HK-2 (cell line): ENCODE results near the gene DPP8.
"Not testable (repeated sequence)": the region's sequence is repeated elsewhere in the genome, so short reads cannot be mapped to it uniquely, and the experiment has no call there.

Experiments
- DNase-seq: peaks from one replicate; pipeline ENCODE4 v3.0.0-alpha.2; 2018; ENCODE audit not compliant: unreplicated experiment

DPP8 gene

DNA sequence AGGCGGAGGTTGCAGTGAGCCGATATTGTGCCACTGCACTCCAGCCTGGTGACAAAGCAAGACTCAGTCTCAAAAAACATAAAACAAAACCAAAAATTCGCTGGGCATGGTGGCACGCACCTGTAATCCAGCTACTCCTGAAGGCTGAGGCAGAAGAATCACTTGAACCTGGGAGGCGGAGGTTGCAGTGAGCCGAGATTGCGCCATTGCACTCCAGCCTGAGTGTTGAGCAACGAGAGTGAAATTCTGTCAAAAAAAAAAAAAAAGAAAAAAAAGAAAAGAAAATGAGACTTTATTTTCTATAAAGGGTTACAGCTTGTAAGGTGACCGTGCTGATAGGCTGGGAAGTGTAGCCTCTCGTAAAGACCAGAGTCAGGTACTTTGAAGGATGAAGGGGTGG lies 6.7 kb upstream of the DPP8 start:
- no peak for DNase-seq

DNA sequence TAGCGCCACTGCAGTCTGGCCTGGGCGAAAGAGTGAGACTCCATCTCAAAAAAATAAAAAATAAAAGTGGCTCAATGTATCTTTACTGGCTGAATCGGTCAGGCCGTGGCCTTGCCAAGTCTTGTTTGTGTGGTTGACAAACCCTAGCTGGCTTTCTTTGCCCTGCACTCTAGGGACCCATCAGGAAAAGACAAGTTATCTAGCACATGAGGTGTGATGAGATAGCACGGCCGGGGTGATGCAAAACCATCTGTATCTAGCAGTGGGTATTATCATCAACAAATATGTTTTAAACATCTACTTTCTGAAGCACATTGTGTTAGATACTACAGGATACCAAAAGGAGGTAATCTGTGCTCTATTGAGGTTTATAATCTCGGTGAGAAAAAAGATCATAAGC lies 3.9 kb upstream of the DPP8 start:
- no peak for DNase-seq

DNA sequence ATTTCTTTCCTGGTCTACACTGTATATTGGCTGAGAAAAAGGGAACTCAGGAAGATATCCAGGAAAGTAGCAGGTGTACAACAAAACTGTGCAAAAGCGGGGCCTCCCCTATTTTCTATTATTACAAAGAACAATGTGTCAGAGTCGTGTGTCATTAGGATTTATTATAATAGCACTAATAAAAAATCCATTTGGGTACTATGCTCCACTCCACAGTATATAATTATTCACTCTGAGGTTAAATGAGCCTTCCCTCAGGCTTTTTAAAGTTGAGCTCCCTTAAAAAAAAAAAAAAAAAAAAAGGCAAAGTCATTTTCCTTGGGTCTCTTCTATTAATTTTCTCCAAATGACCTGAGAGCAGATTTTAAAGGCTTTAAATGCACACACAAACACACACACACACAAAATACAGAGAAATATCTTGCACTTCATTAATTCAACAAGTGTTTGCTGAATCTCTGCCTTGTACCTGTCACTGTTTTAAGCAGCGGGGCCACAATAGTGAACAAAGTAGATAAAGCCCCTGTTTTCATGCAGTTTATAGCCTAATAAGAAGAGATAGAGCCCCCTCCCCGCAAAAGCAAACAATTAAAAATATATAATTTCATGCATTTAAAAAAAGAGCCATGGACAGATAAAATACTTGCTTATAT lies 1.3 kb upstream of the DPP8 start:
- DNase-seq: no peak

DNA sequence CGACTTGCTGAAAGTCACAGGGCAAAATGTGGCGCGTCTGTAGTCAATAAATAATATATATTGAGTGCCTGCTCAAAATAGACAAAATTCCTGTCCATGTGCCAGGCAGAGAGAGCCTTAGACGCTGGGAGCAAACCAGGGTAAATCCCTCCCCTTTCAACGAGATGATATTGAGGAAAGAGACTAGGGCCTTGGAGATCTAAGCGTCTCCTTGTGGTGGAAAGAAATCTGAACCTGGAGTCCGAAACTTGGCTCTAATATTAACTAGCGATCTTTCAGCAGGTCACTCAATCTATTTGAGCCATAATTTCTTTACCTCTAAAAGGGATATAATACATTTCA lies 348 bp upstream of the DPP8 start:
- no peak for DNase-seq

DNA sequence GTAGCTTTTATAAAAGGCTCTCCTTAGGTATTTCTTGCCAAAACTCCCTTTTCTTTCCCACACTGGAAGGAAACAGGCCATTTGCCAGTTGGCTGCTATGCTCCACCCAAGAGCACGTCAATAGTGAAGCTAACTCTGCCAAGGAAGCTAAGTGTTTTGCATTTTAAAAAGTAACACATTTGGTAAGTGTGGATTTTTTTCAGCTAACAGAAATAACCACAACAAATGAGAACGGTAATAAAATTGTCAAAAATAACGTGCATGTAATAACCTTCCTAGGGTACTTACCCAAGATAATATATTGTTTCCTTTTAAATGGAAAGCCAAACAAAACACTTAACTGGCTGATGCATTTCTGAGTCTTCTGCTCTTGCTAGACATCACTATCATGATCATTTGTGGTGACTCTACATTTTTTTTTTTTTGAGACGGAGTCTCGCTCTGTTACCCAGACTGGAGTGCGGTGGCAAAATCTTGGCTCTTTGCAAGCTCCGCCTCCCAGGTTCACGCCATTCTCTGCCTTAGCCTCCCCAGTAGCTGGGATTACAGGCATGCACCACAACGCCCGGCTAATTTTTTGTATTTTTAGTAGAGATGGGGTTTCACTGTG lies 4.6 kb downstream of the DPP8 start:
- no peak for DNase-seq

DNA sequence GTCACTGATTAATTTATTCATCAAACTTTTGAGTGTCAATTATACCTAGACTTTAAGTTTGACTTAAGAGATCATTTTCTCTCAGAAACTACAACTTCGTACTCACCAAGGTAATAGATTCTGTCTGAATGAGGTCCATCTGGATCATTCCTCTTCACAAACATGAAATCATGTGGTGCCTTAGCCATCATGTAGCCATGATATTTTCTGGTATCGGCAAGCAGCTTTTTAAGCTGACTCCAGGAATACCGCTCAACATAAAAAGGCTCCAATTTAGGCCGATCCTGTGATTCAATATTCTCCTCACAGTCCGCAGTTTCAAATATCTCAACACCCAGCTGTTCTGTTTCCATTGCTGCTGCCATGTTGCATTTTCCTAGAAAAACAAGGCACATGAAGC lies 5.3 kb downstream of the DPP8 start:
- no peak for DNase-seq

DNA sequence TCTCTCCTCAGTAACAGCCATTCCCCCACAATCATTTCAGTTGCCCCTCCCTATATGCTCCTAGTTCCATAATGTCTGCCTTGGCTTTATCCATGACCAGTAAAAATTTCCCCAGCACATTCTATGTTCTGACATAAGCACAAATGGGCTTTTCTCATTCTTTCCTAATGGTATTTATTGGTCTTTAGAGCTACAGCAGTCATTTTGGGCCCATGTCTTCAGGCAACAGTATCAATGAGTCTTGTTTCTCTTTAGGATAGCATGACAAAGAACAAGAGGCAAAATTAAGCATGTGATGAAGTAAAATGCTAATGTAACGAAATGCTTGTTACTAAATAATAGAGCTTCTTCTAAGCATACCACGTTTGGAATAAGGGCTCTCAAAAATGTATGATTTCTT lies 8.2 kb downstream of the DPP8 start:
- DNase-seq: no peak

DNA sequence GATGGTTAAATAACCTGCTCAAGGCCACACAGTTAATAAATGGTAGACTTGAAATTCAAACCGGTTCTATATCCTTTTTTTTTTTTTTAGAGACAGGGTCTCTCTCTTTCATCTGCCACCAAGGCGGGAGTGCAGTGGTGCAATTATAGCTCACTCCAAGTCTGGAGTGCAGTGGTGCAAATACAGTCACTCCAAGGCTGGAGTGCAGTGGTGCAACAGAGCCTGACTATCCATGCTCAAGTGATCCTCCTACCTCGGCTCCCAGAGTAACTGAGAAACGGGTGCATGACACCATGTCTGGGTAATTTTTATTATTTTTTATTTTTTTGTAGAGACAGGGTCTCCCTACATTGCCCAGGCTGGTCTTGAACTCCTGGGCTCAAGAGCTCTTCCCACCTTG lies 23.4 kb downstream of the DPP8 start:
- no peak for DNase-seq

DNA sequence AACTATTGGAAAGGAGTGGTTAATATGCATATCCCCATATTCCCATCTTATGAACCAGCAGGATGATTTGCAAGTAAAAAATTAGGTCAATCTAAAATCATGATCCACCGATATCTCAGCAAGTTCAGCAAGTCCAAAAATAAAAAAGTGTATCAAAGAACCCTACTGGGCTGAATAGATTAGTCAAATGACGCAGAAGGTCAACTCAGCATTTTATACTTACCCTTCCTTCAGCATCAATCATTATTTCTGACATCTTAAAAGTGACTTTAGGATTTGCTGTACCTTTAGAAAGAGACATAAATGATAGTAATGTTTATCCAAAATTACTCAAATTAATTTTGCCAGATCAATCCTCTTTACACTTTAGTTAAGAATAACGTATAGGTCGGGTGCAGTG lies 32.6 kb downstream of the DPP8 start:
- no peak for DNase-seq

DNA sequence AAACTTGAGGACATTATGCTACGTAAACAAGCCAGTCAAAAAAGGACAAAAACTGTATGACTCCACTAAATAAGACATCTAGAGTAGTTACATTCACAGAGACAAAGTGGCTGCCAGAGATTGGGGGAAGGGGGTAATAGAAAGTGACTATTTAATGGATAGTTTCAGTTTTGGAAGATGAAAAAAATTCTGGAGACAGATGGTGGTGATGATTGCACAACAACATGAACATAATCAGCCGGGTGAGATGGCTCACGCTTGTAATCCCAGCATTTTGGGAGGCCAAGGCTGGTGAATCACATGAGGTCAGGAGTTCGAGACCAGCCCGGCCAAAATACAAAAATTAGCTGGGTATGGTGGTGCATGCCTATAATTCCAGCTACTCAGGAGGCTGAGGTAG lies 40.6 kb downstream of the DPP8 start:
- DNase-seq: no peak

DNA sequence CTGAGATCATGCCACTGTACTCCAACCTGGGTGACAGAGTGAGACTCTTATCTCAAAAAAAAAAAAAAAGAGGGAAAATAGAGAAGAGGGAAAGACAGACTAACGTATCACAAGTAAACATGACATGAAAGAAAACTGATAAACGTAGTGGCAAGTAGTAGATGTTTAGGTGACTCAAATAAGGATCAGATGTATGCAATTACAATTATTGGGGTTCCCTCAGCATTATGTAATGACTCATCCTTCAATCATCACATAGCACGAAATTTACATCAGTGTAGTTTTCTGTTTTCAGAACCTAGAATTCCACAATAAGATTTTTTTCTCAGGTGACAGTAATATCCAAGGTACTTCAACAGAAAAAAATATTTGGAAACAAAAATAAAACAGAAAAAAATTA lies 46.6 kb downstream of the DPP8 start:
- no peak for DNase-seq

DNA sequence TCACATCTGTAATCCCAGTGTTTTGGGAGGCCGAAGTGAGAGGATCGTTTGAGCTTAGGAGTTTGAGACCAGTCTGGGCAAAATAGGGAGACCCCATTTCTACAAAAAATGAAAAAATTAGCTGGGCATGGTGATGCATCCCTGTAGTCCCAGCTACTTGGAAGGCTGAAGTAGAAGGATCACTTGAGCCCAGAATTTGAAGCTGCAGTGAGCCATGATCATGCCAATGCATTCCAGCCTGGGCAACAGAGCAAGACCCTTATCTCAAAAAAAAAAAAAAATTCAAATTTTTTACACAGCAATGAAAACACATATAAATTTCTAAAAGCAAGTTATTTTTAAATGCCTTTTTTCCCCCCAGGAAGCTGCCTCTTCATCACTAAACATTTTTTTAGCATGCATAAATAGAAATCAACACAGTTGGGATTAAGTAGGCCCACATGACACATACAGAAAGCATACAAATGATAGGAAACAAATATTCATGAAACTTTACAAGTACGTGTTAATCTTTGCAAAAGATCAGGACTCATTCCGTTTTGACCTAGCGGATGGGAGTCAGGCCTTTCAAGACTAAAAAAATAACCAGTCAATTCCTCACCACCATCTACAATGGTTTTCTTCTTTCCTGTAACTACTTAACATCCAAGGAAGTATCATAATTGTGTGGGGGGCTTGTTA lies 49.1 kb downstream of the DPP8 start:
- no peak for DNase-seq

DNA sequence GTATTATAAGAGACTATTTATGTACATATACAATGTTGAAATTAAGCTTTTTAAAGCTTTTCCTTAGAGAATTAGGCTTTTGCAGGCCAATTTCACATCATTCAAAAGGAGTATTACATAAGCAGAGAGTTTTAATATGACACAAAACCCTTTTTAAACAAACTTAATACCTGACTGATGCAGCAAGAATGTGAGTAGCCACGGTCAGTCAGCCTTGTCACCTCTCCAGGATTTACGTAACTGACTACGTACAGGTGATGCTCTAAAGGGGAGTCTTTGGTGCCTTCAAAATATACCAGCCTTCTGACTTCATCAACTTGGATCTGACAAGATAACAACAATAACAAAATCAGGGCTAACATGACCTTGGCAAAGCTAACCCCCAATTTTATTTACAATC lies 50.6 kb downstream of the DPP8 start:
- peak; percentile 5 for DNase-seq

DNA sequence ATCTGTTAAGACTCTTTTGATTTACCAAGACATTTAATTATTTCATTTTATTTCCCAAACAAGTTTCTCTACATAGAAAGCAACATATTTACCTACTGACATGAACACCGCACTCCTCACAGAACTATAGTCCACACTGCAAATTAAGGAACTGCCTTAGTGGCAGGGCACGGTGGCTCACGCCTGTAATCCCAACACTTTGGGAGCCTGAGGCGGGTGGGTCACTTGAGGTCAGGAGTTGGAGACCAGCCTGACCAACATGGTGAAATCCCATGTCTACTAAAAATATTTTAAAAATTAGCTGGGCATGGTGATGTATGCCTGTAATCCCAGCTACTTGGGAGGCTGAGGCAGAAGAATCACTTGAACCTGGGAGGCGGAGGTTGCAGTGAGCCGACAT lies 54.4 kb downstream of the DPP8 start:
- not testable (repeated sequence) for DNase-seq

DNA sequence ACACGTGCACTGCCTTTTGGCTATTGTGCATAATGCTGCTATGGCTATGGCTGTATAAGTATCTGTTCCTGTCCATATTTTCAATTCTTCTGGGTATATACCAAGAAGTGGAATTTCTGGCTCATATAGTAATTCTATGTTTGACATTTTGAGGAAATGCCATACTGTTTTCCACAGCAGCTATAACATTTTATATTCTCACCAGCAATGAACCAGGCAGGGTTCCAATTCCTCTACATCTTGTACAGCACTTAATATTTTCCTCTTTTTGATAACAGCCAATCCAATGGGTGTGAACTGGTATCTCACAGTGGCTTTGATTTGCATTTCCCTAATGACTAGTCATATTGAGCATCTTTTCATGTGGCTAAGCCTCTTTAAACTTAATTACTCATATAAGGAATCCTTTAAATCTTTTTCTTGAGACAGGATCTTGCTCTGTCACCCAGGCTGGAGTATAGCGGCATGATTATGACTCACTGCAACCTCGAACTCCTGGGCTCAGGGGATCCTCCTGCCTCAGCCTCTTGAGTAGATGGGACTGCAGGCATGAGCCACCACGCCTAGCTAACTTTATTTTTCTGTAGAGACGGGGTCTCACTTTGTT lies 56.6 kb downstream of the DPP8 start:
- DNase-seq: peak; percentile 23

DNA sequence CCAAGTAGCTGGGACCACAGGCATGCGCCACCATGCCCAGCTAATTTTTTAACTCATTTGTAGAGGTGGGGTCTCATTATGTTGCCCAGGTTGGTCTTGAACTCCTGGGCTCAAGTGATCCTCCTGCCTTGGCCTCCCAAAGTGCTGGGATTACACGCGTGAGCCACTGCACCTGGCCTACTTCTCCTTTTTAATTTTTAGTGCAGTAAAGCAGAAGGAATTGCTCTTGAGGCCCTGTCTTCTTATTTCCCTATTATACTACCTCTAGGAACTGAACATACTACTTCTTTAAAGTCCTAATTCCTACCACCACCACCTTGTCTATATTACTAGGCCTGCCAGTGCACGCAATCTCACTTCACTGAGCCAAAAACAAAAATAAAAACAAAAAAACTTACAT lies 62.2 kb downstream of the DPP8 start:
- DNase-seq: not testable (repeated sequence)

DNA sequence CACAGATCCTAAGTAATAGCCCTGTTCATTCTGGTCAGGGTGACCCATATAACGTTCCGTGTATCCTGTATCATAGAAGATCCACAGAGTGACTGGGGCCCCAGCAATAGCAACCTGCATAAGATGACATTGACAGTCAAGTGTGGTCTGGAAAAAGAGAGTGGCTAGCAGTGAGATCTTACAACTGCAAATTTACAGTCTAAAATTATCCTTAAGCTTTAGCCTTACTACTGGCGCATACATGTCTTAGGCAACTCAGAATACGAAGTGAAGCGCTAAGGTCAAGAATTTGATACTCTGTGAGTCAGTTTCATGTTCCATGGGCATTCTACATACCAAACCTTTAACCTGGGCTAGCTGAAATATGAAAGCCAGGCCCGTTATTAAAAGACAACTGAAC lies 65.5 kb downstream of the DPP8 start:
- DNase-seq: no peak

DNA sequence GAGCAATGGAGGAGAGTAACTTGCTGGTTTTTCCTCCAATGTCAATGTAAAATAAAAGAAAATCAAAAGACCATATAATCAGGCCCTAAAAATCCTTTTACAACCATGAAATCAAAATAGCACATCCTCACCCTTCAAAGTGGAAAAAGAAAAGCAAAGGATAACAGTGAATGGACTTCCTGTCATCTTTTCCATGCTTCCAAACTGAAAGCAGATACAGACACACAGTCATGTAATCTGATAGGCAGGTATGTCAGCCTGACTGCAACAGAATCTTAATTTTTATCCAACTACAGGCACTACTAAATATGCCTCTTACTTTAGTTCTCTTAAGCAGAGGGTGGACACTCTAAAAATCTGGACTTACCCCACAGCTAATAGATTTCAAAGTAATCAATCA lies 66.9 kb downstream of the DPP8 start:
- no peak for DNase-seq

DNA sequence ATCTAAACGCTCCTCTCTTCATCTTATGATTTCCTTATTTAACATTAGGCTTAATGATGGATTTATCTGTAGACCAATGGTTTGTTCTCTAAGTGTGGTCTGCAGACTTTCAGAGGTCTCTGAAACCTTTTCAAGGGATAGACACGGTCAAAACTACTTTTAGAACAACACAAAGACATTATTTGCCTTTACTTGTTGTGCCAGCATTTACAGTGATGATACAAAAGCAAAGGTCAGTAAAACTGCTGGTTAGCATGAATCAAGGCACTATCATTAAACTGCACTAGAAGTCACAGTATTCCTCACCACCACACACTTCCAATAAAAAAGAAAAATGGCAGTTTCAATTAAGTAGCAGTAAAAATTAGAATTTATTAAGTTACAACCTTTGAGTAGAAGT lies 70.3 kb downstream of the DPP8 start:
- DNase-seq: no peak

DNA sequence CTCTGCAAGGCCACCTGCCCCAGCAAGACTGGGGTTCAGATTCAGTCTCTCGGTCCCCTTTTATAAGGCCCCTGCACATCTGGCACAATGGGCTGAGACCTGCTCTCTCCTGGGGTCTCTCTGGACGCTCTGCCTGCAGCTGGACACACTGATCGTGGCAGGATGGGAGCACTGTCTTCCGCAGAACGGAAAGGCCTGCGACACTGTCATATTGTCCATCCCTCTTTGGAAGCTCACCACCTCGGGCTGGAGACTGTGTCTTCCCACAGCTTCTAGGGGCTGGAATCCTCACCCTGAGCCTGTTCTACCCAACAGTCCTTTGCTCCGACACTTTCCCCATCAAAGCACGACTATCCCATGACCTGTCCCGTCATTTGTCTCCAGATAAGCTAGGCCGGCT lies 83.3 kb downstream of the DPP8 start:
- DNase-seq: no peak

DNA sequence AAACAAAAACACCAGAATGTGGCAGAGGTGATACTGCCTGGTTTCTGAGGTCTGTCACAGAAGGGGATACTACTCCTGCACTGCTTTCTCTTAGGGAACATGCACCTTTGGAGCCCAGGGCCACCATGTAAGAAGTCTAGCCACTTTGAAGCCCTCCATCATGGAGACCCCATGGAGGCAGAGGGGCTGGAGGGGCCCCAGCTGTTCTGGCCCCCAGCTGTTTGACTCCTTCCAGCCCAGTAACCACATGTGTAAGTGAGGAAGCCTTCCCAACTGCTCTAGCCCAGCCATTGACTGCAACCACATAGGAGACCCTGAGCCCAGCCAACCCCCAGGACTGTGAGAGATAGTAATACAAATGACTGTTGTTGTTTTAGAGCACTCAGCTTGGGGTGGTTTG lies 85.8 kb downstream of the DPP8 start:
- no peak for DNase-seq

DNA sequence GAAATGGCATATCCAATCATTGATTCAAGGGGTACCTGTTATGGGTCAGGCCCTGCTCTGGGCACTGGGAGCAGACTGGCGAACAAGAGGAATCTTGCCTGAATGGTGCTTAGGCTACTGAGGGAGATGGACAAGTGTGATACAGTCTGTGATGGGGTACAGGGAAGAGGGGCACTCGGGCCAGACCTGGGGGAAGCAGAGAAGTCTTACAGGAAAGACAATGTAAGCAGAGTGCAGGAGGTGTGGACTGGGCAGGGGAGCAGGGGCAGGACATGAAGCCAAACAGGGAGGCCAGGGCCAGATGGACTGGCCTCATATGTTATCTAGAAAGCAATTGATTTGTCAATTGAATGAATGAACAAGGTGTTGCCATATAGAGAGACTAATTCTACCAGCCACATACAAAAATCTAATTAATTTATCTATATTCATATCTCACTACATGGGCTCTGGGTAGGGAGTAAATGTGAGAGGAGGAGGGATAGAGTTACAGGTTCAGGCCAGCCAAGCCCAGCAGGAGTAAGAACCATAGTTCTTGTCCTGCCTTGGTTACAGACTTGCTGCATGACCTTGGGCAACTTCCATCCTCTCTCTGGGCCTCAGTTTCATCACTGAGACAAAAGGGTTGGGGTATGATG lies 91.2 kb downstream of the DPP8 start:
- no peak for DNase-seq

DNA sequence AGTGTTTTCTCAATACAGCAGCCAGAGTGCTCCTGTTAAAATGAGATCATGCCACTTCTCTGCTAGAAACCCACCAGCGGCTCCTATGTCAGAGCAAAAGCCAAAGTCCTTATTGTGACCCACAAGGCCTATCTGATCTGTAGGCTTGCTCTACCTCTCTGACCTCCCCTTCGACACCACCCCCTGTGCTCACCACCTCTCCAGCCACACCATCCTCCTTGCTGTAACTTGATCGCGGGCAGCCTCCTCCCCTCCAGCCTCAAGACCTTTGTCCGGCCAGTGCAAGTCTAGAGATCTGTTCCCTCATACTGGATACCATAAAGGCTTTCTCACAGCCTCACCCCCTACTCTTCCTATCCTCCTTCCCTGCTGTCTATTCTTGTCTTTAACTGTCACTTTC lies 92.8 kb downstream of the DPP8 start:
- no peak for DNase-seq
